ENCODE data around the gene GNA14.
"Not testable (repeated sequence)": the region's sequence is repeated elsewhere in the genome, so short reads cannot be mapped to it uniquely, and the experiment has no call there.

GNA14 gene

DNA sequence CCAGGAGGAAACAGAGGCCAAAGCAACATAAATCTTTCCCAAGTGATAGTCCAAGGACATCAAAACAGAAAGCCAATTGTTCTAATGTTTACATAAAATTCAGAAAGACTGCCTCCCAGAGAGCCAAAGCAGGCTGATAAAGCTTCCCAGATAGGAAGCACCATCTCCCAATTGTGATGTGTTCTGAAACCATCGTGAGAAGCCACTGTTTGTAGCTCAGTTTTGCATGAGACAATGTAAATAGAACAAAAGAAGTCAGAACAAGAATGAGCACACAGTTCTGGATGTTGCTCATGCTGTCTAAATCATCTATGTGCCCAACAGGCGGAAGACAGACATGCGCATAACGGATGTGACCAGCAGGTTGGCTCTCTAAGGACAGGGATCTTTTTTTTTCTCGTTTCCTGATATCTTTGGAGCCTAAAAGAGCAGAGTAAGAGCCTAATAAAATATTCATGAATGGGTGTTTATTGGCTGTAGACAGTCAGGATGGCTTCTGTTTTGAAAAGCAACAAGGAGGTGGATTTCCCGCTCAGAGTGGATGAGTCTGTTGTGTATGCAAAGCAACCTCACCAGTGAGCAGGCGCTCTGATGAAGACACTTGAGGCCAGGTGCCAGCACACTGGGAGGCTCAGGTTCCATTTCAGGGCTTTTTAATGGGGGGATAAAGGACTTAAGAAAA lies 113.6 kb downstream of the GNA14 start:
- DNase-seq (ENCODE audit: low read depth), result no peak

DNA sequence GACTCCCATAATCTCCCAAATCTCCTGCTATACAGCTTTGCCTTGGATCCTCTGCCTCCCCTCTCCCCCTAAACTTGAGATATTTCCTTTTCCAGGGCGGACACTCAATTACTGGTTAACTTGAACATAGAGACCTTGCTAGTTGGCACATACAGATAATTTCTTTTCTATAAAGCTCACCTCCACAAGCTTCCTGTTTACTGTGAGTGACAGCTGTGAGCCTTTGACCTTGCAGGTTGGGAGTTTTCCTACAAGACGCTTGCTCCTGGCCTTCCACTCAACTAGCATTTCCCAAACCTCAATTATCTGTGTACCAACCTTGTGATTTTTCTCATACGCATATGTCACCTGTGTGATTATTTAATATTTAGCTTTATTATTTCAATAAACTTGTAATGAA lies 114.5 kb downstream of the GNA14 start:
- no peak for DNase-seq (ENCODE audit: low read depth)

DNA sequence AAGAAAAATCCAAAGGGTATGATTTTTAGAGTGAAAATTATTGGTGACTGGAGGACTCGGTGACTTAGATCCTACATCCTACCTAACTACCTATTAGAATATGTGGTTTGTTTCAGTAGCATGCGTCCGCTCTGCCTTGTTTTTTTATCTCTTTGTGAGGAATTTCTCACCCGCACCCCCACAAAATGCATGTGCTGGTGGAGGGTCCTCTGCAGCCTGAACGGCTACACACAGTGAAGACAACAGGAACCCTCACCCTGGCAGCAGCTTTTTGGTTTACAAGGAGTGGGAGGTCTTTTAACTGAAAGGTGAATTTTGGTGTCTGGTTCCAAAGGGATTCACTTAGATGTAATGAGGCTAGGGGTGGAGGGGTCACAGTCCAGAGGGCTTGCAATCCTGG lies 115.5 kb downstream of the GNA14 start:
- no peak for DNase-seq (ENCODE audit: low read depth)

DNA sequence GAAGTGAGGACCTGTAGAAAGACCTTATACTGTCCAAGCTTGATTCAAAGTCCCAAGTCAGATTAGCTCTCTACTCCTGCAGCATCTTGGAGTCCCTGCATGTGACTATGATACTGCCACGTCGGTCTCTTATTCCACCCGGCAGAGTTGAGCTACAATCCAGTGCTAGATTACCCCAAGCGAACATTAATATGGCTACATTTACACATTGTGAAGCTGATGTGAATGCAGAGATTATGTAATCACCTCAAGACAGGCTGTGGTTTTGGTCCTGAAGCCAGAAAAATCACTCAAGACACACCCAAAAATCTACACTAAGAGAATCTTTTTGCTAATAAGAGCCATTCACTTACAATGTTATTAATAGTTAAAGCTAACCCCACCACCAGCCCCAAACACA lies 116.7 kb downstream of the GNA14 start:
- no peak for DNase-seq (ENCODE audit: low read depth)

DNA sequence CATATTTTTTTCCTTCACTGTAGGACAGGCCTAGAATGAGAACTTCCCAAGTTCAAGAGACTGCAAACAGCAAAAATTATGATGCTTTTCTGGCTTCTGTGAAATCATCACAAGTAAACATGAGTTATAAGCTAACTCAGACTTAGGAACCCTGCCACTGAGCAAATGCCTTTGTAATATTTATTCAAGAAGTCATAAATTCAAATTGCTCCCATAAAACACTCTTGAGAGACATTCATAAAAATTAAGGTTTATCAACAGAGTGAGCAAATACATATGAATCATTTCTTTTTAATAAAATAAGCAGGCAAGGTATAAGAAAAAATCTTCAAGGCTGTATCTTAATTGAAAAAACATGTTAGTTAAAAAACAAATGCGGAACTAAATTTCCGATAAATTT lies 124.2 kb downstream of the GNA14 start:
- no peak for DNase-seq (ENCODE audit: low read depth)

DNA sequence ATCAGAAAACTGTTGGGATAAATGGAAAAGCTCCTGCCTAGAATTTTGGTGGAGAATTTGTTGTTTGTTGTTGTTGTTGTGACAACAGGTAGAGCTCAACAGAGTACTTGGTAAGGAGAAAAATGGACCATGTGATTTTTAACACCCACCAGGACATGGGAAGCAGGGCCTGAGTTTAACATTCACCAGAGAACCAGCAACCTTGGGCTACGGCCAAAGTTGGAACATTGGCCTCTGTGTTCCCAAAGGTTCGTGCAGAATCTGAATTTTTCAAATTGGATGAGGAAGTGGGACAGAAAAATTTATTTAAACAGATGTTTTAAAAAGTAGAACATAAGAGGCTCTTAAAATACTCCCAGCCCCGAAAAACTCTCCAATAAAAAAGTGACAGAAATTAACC lies 127.0 kb downstream of the GNA14 start:
- DNase-seq (ENCODE audit: low read depth), result no peak

DNA sequence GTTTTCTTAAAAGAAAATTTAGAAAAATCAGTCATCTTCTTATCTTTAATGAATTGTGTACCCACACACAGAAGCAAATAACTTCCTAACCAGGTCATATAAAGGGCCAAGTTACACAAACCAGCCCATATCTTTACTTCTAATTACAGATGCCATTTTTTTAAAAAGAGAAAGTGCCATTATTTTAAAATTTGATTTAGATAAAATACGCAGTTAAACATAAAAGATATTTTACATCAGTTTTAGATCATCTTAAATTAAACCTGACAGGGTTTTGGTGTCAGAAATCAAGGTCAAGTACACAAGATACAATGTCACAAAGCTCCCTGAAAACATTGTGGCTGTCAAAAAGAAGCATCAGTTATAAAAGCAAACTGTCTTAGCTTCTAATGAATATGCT lies 129.4 kb downstream of the GNA14 start:
- no peak for DNase-seq (ENCODE audit: low read depth)

DNA sequence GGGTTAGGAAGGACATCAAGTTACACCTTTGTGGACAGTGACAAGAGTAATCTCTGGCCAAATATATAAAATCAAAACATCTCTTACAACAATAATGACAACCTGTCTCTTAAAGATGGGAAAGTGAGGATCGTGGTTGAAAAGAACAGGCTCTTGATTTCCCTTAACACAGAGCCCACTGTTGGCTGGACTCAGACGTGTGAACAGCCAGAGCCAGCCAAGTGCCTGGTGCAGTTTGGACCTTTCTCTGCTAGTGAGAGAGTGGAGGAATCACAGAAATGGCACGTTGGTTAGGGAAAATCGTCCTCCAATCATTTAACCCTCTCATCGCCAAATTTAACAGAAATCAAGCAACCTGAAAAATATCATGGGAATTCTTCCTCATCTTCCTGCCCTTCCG lies 131.3 kb downstream of the GNA14 start:
- DNase-seq (ENCODE audit: low read depth), result no peak

DNA sequence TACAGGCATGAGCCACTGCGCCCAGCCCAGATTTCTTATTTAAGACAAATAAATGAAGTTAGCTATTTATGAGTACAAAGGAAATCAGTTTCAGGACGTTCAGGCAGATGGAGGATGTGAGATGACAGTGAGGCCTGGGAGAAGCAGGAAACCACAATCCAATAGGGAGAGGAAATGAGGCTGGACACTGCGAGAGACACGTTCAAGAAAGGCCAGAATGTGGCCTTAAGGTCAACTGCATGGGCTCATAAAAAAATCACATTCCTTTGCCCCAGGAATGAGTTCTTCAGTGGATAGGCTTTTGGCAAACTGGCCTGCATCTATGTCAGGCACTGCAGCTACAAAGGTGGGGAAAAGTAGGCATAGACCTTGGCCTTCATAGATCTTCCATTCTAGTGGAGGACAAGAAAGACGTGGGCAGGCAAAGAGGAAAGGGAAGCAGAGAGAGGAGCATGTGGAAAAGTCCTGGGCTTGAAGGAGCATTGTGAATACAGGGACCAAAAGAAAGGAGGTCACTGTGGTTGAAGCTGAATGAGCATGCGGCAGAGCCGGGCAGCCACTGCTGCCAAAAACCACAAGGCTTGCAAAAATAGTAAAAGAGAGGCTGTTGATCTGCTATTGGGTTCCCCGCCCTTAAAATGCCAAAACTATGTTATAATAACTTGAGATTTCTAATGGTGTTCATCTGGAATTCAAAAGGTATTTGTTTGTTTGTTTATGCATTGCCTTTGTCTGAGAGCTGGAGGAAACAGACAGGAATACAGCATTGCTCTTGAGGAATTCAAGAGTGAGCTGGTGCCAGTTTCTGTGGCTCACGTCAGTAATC lies 133.0 kb downstream of the GNA14 start:
- peak; percentile 38 for DNase-seq (ENCODE audit: low read depth)

DNA sequence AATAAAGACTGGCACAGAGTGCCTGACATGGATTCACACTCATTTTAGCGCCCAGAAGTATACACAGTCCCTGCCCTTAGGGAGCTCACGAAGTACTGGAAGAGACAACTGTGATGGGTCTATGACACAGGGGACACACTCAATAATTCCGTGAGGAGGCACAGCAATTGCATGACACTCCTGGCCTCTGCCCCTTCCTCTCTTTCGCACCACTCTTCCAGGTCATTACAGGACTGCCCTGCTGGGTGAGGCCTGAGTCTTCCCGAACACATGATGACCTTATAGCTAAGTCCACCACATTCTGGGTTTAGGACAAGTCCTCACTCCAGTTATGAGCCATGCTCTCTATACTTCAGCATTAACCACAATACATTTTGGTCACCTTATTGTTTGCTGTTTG lies 134.7 kb downstream of the GNA14 start:
- DNase-seq (ENCODE audit: low read depth), result no peak

DNA sequence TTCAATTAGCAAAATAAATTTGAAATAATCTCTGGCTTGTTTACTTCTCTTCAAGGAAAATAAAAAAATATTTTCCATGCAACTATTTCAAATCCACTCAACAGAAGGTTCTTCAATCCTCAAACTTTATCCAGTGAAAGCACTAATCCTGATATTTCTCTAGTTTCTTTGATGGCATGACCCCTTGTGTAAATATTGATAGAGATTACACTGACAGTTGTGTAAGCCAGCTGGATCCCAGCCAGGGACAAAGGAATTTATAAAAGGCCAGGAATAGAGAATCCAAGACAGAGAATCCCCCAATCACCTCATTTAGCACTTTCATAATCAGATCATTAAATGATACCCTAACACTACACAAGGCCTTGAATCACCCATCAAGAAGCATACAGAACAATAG lies 135.2 kb downstream of the GNA14 start:
- DNase-seq (ENCODE audit: low read depth), result no peak

DNA sequence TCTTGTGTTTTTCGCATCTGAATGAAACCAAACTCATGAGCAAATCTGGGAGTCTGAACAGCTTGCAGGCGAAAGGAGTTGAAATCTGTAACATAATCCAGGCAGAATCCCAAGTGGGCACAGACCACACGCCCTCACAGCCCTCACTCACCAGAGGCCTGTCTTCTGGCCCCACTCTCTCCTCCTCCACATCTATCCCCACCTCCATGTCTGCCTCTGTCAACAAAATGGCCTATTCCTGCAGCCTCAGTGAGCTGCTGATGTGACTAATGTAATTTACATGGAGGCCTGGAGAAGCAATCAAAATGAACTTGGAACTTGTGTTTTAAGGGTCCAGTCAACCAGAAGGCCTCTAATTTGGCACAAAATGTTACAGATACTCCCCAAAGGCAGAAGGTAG lies 136.6 kb downstream of the GNA14 start:
- no peak for DNase-seq (ENCODE audit: low read depth)

DNA sequence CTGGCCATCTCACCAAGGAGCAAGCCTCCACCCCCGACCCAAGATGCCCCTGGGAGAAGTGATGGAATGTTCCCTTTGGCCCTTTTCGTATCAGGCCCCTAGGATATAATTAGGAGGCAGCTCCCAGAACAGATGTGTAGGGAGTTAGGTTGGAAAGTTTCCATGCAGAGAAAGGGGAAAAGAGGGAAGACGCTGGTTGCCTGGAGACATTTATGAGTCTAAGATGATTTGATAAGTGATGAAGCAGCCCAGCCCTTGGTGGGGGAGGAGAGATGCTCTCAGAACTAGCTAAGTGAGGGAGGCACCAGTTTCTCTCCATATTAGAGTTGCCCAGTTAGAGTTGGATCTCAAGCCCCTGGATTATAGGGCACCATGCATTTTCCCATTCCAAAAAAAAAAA lies 137.5 kb downstream of the GNA14 start:
- no peak for DNase-seq (ENCODE audit: low read depth)

DNA sequence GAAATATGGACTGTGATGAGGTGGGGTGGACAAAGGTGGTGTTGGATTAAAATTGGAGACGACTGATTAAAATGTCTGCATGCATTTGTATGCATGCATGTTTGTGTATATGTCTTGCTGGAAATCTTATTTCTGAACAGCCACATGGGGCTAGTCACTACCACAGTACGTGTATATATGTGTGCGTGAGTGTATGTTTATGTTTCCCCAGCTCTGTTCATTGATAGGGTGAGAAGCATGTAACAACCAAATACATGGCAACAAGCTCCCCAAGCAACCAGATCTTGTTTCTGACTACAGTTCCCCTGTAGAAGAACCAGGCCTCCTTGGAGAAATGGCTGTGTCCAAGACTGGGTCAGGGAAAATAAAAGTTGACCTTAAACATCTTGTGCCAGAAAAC lies 139.7 kb downstream of the GNA14 start:
- DNase-seq (ENCODE audit: low read depth), result no peak

DNA sequence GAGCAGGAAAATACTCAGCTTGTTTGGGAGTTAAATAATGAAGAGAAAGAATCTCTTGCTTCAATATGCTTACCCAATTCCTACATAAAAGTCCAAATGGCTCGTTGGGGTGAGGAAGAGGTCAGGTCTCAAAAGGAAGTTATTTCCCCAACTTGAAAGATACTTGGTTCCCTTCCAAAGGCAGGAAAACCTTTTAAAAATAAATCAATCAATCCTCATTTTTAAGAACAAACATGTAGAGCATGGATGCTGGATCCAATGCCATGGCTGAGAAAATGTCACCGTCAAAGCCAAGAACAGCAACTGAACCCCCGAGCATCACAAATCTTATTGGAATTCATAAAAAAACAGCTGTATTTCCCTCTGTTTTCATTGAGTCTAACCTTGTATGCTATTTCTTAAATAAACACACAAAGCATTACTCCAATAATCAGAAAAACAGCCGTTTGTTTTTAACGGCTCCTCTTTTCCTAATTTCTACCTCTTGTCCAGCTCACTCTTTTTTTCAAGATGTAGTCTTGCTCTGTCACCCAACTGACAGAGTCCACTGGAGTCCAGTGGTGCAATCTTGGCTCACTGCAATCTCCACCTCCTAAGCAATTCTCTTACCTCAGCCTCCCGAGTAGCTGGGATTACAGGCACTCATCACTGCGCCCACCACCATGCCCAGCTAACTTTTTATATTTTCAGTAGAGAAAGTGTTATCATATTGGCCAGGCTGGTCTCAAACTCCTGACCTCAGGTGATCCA lies 140.7 kb downstream of the GNA14 start:
- peak; percentile 42 for DNase-seq (ENCODE audit: low read depth)

DNA sequence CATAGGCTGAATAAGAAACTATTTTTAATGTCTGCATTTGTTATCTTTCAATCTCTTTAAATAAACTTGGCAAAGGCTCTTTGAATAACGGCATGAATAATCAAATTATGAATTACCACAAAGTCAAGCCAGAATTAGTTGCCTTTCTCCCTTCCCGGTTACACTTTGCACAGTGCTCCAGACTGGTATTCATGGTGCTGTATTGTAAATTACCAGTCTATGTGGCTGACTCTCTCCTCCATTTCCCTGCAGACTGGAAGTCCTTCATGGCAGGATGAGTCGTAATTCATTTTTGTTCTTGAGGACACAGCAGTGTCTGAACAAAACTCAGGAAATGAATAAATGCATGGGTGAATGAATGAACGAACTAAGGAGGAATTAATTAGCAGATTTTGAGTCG lies 142.9 kb downstream of the GNA14 start:
- DNase-seq (ENCODE audit: low read depth), result no peak

DNA sequence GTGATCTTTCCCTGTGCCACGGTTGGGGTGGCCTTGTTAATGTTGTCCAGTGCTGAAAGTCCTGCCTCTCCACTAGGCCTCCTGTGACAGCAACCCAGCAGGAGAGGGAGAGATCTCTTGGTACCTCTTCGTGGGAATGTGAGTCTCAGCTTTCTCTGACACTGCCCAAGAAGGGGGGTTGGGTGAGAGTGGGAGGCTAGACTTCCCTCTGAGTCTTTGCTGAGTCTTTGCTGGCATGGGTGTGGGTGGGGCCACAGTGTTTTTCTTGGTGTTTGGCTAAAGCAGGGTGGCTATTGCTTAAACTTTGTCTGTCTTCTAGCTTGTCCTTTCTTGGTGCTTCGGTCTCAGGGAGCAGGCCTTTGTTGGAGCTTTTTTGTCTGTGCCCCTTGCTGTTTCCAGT lies 145.6 kb downstream of the GNA14 start:
- no peak for DNase-seq (ENCODE audit: low read depth)

DNA sequence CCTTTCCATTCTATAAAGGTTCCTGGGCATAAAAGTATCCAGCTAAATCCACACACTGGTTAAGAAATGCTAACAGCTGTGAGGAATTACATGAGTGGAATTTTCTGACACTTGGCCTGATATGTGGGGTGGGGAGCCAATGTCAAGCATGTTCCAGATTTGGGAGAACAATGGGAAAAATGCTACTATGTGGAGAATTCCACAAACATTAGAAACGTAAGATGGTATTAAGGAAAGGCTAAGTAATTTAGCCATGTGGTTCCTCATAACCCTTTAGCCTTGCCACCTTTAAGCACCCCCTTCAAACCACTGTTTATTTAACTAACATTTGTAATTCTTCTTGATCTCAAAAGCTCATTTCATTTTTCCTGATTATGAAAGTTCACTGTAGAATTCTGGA lies 149.2 kb downstream of the GNA14 start:
- DNase-seq (ENCODE audit: low read depth), result peak; percentile 69

DNA sequence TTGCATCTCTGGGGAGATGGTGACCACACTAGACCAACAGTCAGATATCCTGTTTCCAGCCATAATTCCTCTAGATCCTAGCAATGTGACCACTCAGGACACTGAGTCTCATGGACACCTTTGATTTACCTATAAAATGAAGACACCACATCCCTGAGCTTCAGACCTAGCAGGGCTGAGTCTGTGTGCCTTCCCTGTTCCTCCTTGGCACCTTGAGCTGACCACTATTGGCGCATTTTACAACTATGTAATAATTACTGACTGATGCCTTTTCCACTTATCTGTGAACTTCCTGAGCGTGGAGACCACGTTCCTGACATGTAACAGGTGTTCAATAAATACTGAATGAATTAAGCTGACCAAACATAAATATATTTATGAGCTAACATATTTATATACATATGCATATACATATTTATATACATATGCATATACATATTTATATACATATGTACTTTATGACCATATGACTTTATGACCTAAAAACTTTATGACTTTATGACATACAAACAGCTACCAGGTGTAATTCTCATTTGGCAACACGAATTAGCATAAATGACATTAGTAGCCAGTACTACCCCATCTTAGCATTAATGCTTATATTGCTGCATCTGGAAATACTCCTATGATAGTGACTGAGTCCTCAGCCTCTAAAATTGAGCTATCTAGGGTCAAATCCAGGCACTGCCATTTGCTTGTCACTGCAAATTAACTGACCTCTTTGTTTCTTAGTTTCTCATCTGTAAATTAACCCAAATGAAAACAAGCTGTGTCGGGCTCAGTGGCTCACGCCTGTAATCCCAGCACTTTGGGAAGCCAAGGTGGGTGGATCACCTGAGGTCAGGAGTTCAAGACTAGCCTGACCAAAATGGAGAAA lies 150.6 kb downstream of the GNA14 start:
- no peak for DNase-seq (ENCODE audit: low read depth)

DNA sequence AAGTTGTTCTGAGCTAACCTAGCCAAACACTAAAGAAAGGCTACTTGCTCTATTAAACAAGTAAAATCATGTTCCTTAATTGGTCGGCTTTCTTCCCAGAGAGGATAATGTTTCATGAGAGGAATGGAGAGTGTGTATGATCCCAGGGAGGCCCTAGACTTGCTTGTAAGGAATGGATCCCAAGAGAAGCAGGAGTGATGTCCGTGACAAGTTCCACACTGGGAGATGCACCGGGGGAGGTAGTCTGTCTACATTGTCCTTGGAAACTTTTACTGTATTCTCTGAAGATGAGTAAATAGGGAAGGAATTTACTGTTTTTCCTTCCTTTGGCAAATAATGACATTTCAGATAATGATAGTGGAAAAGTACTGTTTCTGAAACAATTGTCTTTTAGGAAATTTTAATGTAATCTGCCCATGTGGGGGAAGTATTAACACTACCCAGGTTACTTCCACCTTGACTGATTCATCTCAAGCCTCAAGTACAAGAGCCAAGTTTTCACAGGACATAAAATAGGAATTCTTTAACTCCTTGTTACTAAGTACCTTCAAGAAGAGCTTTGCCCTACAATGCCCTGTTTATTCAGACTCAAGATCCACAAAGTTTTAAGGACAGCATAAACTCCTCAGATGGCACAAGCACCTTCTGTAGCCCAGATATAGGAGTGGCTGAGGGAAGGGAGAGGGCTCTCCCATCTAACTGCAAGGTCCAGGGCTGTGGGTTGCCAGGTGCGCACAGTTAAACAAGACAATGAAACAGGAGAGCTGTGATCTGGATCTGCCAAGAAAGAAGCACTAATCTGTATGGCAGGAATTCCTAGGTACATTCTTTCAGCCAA lies 152.1 kb downstream of the GNA14 start:
- DNase-seq (ENCODE audit: low read depth), result peak; percentile 94

DNA sequence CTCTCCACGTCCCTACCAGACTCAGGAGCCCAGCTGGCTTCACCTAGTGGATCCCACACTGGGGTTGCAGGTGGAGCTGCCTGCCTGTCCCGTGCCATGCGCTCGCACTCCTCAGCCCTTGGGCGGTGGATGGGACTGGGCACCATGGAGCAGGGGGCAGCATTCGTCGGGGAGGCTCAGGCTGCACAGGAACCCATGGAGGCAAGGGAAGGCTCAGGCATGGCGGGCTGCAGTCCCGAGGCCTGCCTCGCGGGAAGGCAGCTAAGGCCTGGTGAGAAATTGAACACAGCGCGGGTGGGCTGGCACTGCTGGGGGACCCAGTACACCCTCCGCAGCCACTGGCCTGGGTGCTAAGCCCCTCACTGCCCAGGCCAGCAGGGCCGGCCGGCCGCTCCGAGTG lies 157.8 kb downstream of the GNA14 start:
- DNase-seq (ENCODE audit: low read depth), result not testable (repeated sequence)
